Occipital lobe (tissue), 2 donors: ENCODE results near the gene CCSER1. TPM values are rescaled to one million over a fixed set of nuclear protein-coding genes. Genes with fewer than 3 reads are reported as not detected.

Source experiments
- DNase-seq: peaks from one replicate; lab custom pipeline; 2025; lab: John Stamatoyannopoulos, UW
- total RNA-seq: library from RNA; depleted of rRNA; stranded (reverse); fragments of >200 nt; gene quantifications from one replicate; pipeline ENCODE4 v1.2.3, GENCODE V29; 2014

CCSER1 gene
- total RNA-seq, 1 donor from 2014 or later: 246 TPM

DNA sequence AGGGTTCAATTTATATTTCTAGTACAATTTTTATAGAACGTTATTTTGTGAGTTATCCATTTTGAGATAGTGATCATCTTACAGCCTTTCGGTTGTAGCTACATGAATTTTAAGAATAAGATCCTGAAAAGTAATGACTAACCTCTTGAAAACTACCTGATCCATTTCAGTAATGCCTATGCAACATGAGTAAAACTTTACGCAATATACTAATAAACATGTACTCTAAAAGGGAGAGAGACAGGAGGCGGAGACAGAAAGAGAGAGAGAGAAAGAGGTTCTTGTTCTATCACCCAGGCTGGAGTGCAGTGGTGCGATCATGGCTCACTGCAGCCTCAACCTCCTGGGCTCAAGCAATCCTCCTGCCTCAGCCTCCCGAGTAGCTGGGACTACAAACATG is 816.1 kb downstream of the CCSER1 start:
- no peak for DNase-seq

DNA sequence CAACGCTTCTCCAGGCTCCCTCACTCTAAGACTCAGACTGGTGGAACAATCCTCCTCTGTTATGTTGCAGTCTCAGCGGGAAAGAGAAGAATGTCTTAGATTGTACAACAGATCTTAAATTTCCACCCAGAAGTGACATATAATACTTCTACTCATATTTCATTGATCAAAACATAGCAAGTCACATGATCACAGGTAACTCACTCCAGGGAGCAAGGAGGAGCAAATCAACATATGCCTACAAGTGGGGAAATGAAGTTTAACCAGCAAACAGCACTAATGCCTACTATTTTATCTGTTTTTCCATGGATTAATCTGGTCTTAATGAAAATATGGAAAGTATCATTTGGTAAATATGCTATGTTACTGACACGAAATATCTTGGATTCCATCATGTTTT is 819.8 kb downstream of the CCSER1 start:
- DNase-seq: no peak

- no peak for DNase-seq
Measured at GRCh38 chr4:90950385-90950841, 823.2 kb downstream of the CCSER1 start.

- DNase-seq: no peak
Measured at GRCh38 chr4:90951037-90951436, 823.8 kb downstream of the CCSER1 start.

- DNase-seq: no peak
Measured at GRCh38 chr4:90958256-90958895, 831.2 kb downstream of the CCSER1 start.

GRCh38 chr4:90960433-90960832 is 833.2 kb downstream of the CCSER1 start:
- DNase-seq: no peak

DNA sequence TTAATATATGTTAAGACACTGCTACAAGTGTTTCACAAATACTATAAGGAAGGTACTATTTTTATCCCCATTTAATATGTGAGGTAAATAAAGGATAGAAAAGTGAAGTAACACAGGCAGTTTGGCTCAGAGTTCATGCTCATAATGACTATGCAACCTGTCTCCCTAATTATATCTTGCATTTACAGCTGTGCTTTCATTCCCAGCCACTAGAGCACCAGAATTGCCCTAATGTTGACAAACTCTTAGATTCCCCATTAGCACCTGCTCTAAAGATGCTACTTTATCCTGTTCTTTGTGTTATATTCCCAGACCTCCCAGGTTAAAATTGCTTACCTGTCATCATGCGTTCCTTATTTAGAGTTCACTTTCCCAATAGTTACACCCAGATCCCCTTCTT is 833.6 kb downstream of the CCSER1 start:
- no peak for DNase-seq

DNA sequence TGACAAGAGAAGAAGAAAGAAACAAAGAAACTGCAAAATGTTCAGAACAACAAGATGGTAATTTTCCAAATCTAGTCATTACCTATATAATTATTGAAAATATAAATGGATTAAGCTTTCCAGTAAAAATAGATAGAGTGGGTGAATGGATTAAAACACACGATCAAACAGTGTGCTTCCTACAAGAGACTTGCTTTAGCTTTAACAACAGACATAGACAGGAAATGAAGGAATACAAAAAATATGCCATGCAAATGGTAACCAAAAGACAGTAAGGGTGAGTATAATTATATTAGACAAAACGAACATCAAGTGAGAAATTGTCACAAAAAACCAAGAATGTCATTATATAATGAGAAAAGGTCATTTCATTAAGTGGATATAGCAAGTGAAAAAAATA is 842.8 kb downstream of the CCSER1 start:
- DNase-seq: no peak

- DNase-seq: no peak
Measured at GRCh38 chr4:90977726-90978125, 850.5 kb downstream of the CCSER1 start.

- DNase-seq: no peak
Measured at GRCh38 chr4:90979556-90979955, 852.4 kb downstream of the CCSER1 start.

- DNase-seq: no peak
Measured at GRCh38 chr4:90982813-90983212, 855.6 kb downstream of the CCSER1 start.

- no peak for DNase-seq
Measured at GRCh38 chr4:90990284-90990683, 863.1 kb downstream of the CCSER1 start.

DNA sequence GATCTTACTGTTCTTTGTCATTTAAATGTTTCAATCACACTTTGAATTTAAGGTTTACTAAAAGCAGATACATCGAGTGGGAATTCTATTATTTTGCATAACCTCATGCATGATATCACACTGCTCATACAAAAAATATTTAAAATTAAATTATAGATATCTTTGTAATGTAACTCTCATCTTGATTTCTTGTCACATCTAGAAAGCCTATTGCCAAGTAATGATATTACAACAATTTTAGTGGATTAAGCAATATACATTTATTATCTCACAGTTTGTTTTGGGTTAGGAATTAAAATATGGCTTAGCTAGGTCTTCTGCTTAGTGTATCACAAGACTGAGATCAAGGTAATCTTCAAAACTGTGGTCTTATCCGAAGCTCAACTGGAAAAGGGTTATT is 865.0 kb downstream of the CCSER1 start:
- no peak for DNase-seq

- no peak for DNase-seq
Measured at GRCh38 chr4:90994851-90995574, 867.8 kb downstream of the CCSER1 start.

DNA sequence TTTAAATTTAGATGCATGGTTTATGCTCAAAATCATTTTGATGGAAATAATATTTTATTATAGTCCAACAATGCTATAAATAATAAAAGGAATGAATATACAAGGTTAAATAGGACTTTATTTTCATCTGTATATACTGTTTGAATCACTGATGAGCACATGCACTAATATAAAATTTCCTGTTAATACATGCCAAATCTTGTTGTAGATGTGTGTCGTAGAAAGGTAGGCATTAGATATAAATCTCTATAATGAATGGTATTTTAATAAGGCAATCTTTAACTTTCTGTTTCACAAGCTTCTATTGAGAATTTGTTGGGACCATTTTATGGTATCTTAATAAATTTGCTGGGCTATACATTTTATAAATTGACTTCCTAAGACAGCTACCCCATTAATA is 868.8 kb downstream of the CCSER1 start:
- no peak for DNase-seq

DNA sequence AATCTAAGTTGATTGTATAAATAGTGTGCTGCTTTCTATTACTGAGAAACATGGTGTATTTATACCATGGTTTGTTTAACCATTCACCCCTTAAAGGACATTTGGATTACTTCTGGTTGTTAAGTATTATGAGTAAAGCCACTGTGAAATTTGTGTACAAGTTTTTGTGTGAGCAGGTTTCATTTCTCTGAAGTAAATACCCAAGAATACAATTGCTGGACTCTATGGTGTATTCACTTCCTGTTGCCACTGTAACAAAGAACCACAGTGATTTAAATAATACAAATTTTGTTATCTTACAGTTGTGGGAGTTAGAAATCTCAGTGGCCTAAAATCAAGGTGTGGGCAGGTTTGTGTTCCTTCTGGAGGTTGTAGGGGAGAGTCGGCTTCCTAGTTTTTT is 869.6 kb downstream of the CCSER1 start:
- DNase-seq: no peak

DNA sequence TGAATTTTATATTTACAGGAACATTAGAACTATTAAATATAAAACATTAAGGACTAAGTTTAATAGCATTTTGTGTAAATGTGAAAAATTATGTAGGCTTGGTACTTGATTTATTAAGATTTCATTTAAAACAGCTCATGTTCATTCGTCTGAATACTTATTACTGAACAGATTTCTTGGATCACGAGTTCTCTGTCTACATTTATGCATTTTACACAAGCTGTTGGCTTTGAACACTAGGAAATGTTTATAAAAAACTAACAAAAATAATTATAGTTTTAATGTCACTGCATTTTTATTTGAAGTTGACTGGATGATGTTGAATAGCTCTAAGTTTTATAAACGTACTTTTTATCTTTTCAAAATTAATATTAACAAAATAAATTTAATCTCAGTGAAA is 888.7 kb downstream of the CCSER1 start:
- no peak for DNase-seq

DNA sequence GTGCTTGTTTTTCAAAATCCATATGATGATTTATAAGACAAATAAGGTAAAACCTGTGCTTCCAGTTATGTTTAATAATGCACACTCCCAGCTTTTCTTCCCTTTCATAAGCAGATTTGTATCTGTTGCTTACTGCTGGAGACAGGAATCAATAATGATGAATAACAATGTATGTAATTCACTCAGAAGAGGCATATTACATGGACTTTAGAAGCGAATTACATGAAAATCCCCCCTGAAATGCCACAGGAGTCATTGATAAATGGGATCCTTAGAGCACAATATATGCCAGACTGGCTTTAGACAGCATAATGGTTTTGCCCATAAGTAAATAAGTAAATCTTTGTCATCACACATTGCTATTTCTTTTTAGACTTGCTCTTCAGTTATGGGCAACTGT is 892.3 kb downstream of the CCSER1 start:
- DNase-seq: no peak

- DNase-seq: no peak
Measured at GRCh38 chr4:91025241-91026148, 898.3 kb downstream of the CCSER1 start.

GRCh38 chr4:91028228-91028627 is 901.0 kb downstream of the CCSER1 start:
- no peak for DNase-seq

GRCh38 chr4:91031761-91032160 is 904.6 kb downstream of the CCSER1 start:
- no peak for DNase-seq
